HG03064 (cell line): Measurements from ENCODE around the gene PRSS48.
"Not testable (repeated sequence)": the region's sequence is repeated elsewhere in the genome, so short reads cannot be mapped to it uniquely, and the experiment has no call there.

Experiments
- ATAC-seq: cut with Tn5 transposase; IDR thresholded peaks from one replicate; pipeline ENCODE4 v1.9.1; 2021; ENCODE audit warnings: low read depth; ENCODE audit not compliant: unreplicated experiment

The PRSS48 gene

GRCh38 chr4:151315212-151315886 is 38.4 kb downstream of the PRSS48 start:
- ATAC-seq, result no peak

- no peak for ATAC-seq
Measured at GRCh38 chr4:151316645-151317044, 39.7 kb downstream of the PRSS48 start.

- no peak for ATAC-seq
Measured at GRCh38 chr4:151318307-151319006, 41.5 kb downstream of the PRSS48 start.

GRCh38 chr4:151319490-151319889 is 42.5 kb downstream of the PRSS48 start:
- ATAC-seq, result no peak

GRCh38 chr4:151321586-151321985 is 44.6 kb downstream of the PRSS48 start:
- ATAC-seq, result no peak

GRCh38 chr4:151322161-151322560 is 45.2 kb downstream of the PRSS48 start:
- not testable (repeated sequence) for ATAC-seq

- no peak for ATAC-seq
Measured at GRCh38 chr4:151322570-151322969, 45.6 kb downstream of the PRSS48 start.

GRCh38 chr4:151323667-151324066 is 46.7 kb downstream of the PRSS48 start:
- no peak for ATAC-seq

- ATAC-seq, result no peak
Measured at GRCh38 chr4:151324124-151324751, 47.3 kb downstream of the PRSS48 start.

GRCh38 chr4:151324752-151325110 is 47.8 kb downstream of the PRSS48 start:
- no peak for ATAC-seq

GRCh38 chr4:151325111-151325948 is 48.4 kb downstream of the PRSS48 start, which contains the start of gene SH3D19:
SH3D19 (minus strand) TSS chr4:151325605; CDS start chr4:151325352, 253 bp downstream.
- no peak for ATAC-seq

GRCh38 chr4:151325949-151326246 is 48.9 kb downstream of the PRSS48 start:
- no peak for ATAC-seq

- ATAC-seq, result no peak
Measured at GRCh38 chr4:151329217-151330007, 52.5 kb downstream of the PRSS48 start.

GRCh38 chr4:151331276-151332042 is 54.5 kb downstream of the PRSS48 start:
- ATAC-seq, result no peak

GRCh38 chr4:151339467-151339866 is 62.5 kb downstream of the PRSS48 start:
- no peak for ATAC-seq

- ATAC-seq, result no peak
Measured at GRCh38 chr4:151340751-151341385, 63.9 kb downstream of the PRSS48 start.
